ENCODE data around the gene DCP1B. TPM values are rescaled to one million over a fixed set of nuclear protein-coding genes. Genes with fewer than 3 reads are reported as not detected.

Gene DCP1B
- total and polyA plus RNA-seq, 11 donors, result 1.3 to 5.7 (median 2.4) TPM

- DNase-seq (no peak), ATAC-seq (no peak)
- Histone ChIP-seq H3K4me3 (no peak overlapping the region), H3K9me3 (no peaks in the 10 kb centered on the region), H3K27ac (peak overlapping the region in 9 of 12 donors; percentile 11 to 66 (median 44)), H3K4me1 (peaks cover 9 to 74% (median 44%) of the 10 kb centered on the region in 12 donors), H3K27me3 (no peaks in the 10 kb centered on the region), H3K36me3 (peaks cover 0 to 4% (median 0%) of the 10 kb centered on the region in 9 donors)
- intact Hi-C loops (cut with DNase I), result no loop called here
- TF ChIP-seq CTCF (IDR thresholded peaks at IDR 0.05) (no peak), POLR2A (IDR thresholded peaks at IDR 0.05) (no peak)
- 80 to 84% (median 82%) methylated on average over 7 of the region's 7 CpGs for WGBS, 4 donors
Measured at GRCh38 chr12:2018391-2018790, 14.1 kb upstream of the DCP1B start.

GRCh38 chr12:2017546-2018337 lies 13.5 kb upstream of the DCP1B start:
- peak; percentile 27 to 67 (median 33) for ATAC-seq
- TF ChIP-seq POLR2A (IDR thresholded peaks at IDR 0.05) (no peak), CTCF (IDR thresholded peaks at IDR 0.05) (no peak)
- Histone ChIP-seq H3K27me3 (no peaks in the 10 kb centered on the region), H3K4me1 (peaks cover 11 to 76% (median 48%) of the 10 kb centered on the region in 12 donors), H3K9me3 (no peaks in the 10 kb centered on the region), H3K27ac (peak overlapping the region in 10 of 12 donors; percentile 11 to 66 (median 42)), H3K4me3 (no peak overlapping the region), H3K36me3 (peaks cover 0 to 4% (median 0%) of the 10 kb centered on the region in 9 donors)
- WGBS, 4 donors, result 41 to 52% (median 46%) methylated on average over 12 of the region's 12 CpGs
- no peak for DNase-seq
- intact Hi-C loops (cut with DNase I), result no loop called here

- Histone ChIP-seq H3K4me1 (peaks cover 11 to 83% (median 51%) of the 10 kb centered on the region in 12 donors), H3K9me3 (no peaks in the 10 kb centered on the region), H3K27ac (peak overlapping the region in 9 of 12 donors; percentile 12 to 66 (median 41)), H3K36me3 (peaks cover 0 to 4% (median 0%) of the 10 kb centered on the region in 9 donors), H3K27me3 (no peaks in the 10 kb centered on the region), H3K4me3 (no peak overlapping the region)
- no peak for ATAC-seq
- intact Hi-C loops (cut with DNase I), result no loop called here
- DNase-seq, result no peak
- TF ChIP-seq POLR2A (IDR thresholded peaks at IDR 0.05), result no peak
- no peak for TF ChIP-seq CTCF (IDR thresholded peaks at IDR 0.05)
- 80 to 86% (median 85%) methylated on average over 9 of the region's 9 CpGs for WGBS, 4 donors
Measured at GRCh38 chr12:2016862-2017545, 12.7 kb upstream of the DCP1B start.

GRCh38 chr12:2014231-2014630 lies 10.0 kb upstream of the DCP1B start:
- Histone ChIP-seq H3K4me3 (no peak overlapping the region), H3K27me3 (no peaks in the 10 kb centered on the region), H3K4me1 (peaks cover 11 to 86% (median 52%) of the 10 kb centered on the region in 12 donors), H3K36me3 (no peaks in the 10 kb centered on the region), H3K9me3 (no peaks in the 10 kb centered on the region), H3K27ac (peak overlapping the region in 11 of 12 donors; percentile 55 to 77 (median 70))
- WGBS, 4 donors, result 51 to 65% (median 62%) methylated on average over 4 of the region's 4 CpGs
- DNase-seq, result no peak
- TF ChIP-seq POLR2A (IDR thresholded peaks at IDR 0.05), result no peak
- no peak for TF ChIP-seq CTCF (IDR thresholded peaks at IDR 0.05)
- no peak for ATAC-seq
- intact Hi-C loops (cut with DNase I), result no loop called here
